Skeletal muscle cell (primary cell): ENCODE results near the gene UCHL1.
A peak's percentile ranks its signal among the peaks of the same experiment; 100 is the strongest.

Experiments used
- DNase-seq: peaks from one replicate; pipeline ENCODE4 v3.0.0-alpha.2; 2010; ENCODE audit warnings: low read depth
- H3K4me3 ChIP-seq: 2 replicates; pipeline ENCODE4 v1.5.1; 2011; ENCODE audit warnings: low read depth, mild to moderate bottlenecking, control low read depth, low read length, moderate library complexity

UCHL1 gene

GRCh38 chr4:41256740-41257256 lies at the start of gene UCHL1:
TSS of gene UCHL1 (plus strand) at chr4:41256928. CDS start at chr4:41256977, 49 bp downstream.
- DNase-seq, result peak; percentile 76

DNA sequence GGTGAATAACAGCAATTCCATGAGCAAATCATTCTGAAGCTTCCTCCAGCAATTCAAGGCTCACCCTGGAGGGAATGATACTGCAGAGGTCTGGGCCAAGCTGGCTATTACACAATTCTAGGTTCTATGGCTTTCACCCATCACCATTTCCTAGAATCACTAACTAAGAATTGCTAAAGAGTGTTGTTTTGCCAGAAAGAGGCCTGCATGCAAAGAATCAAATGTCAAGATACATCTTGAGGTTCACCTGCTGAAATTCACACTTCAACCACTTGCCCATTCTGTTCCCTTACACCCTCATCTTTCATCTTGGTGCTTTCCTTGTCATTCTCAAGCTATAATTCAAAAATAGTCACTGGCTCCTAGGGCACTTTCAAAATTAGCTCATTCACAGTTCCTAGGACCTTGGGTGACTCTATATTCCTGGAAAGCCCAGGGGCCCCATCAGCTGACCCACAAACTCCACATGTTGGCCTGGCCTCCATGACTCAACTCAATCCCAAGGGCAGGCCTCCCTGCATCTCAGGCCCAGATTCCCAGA lies 49.4 kb upstream of the UCHL1 start:
- no peak for DNase-seq

More at GRCh38 chr4:41256740-41257256, at the start of gene UCHL1:
- H3K4me3 ChIP-seq, result peak within 1 kb of the TSS; percentile 87

DNA sequence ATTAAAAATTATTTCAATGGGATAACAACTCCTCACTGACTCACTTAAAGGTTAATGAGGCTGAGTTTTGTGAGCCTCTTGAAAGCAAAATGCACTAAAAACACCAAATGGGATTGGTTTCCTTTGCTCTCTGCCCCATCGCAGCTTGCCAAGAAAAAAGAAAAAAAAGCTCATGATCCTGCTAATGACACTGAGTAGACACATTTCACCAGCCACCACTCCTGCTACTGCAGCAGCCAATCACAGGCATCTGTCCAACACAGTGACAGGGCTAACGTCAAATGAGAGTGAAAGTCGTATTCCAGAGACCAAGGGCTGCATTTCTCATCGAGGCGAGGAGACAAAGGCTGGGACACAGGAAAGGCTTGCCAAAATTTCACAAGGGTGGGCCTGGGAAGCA lies 47.5 kb upstream of the UCHL1 start:
- no peak for DNase-seq
- H3K4me3 ChIP-seq, result no peak overlapping the region

More for the DNA sequence above, 49.4 kb upstream of the UCHL1 start:
- H3K4me3 ChIP-seq, result no peak overlapping the region

DNA sequence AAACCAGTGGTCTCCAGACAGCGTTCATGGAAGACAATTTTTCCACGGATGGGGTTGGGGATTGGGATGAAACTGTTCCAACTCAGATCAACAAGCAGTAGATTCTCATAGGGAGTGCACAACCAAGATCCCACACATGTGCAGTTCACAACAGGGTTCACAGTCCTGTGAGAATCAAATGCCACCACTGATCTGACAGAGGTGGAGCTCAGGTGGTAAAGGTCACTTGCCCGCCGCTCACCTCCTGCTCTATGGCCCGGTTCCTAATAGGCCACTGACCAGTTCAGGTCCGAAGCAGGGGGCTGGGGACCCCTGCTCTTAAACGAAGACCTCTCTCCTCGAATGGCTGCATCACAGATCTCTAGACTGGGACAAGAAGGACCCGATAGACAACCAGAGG lies 46.8 kb upstream of the UCHL1 start:
- no peak overlapping the region for H3K4me3 ChIP-seq
- no peak for DNase-seq

GRCh38 chr4:41211951-41212615 lies 44.6 kb upstream of the UCHL1 start:
- peak overlapping the region; percentile 85 for H3K4me3 ChIP-seq
- no peak for DNase-seq

GRCh38 chr4:41212616-41213203 lies 44.0 kb upstream of the UCHL1 start:
- peak overlapping the region; percentile 85 for H3K4me3 ChIP-seq
- no peak for DNase-seq

- no peak for DNase-seq
- H3K4me3 ChIP-seq, result peak overlapping the region; percentile 85
Observed at GRCh38 chr4:41213625-41214135, 43.0 kb upstream of the UCHL1 start.

- H3K4me3 ChIP-seq, result peak within 1 kb of the TSS; percentile 85
- DNase-seq, result peak; percentile 91
Observed at GRCh38 chr4:41214136-41214824, 42.4 kb upstream of the UCHL1 start, which contains the start of gene APBB2. TSS of gene APBB2 (minus strand) at chr4:41214542. CDS start at chr4:41033254, 181,288 bp downstream.

- no peak for DNase-seq
- peak overlapping the region; percentile 19 for H3K4me3 ChIP-seq
Observed at GRCh38 chr4:41214825-41215146, 41.9 kb upstream of the UCHL1 start.

GRCh38 chr4:41215155-41215554 lies 41.6 kb upstream of the UCHL1 start:
- H3K4me3 ChIP-seq, result no peak overlapping the region
- no peak for DNase-seq

DNA sequence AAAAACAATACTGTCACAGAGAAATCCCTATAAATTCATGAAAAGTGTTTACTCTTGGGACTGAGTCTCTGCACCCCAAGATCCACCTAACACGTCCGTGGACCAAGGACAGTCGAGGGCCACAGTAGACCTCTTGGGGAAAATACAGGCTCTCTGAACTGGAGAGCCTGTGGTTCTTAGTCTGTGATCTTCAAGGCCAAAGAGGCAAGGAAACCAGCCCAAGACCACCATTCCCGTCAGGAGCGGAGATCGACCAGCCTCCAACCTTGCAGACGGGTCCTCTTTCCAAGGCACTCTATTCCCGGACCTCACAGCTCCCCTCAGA lies 40.8 kb upstream of the UCHL1 start:
- no peak for DNase-seq
- H3K4me3 ChIP-seq, result peak overlapping the region; percentile 62

GRCh38 chr4:41216294-41217019 lies 40.3 kb upstream of the UCHL1 start:
- no peak for DNase-seq
- peak overlapping the region; percentile 62 for H3K4me3 ChIP-seq

GRCh38 chr4:41217020-41217333 lies 39.8 kb upstream of the UCHL1 start:
- peak overlapping the region; percentile 62 for H3K4me3 ChIP-seq
- no peak for DNase-seq

GRCh38 chr4:41217374-41217773 lies 39.4 kb upstream of the UCHL1 start:
- DNase-seq, result no peak
- no peak overlapping the region for H3K4me3 ChIP-seq

GRCh38 chr4:41218703-41219102 lies 38.0 kb upstream of the UCHL1 start:
- H3K4me3 ChIP-seq, result no peak overlapping the region
- DNase-seq, result no peak

- no peak overlapping the region for H3K4me3 ChIP-seq
- no peak for DNase-seq
Observed at GRCh38 chr4:41219421-41219950, 37.2 kb upstream of the UCHL1 start.

DNA sequence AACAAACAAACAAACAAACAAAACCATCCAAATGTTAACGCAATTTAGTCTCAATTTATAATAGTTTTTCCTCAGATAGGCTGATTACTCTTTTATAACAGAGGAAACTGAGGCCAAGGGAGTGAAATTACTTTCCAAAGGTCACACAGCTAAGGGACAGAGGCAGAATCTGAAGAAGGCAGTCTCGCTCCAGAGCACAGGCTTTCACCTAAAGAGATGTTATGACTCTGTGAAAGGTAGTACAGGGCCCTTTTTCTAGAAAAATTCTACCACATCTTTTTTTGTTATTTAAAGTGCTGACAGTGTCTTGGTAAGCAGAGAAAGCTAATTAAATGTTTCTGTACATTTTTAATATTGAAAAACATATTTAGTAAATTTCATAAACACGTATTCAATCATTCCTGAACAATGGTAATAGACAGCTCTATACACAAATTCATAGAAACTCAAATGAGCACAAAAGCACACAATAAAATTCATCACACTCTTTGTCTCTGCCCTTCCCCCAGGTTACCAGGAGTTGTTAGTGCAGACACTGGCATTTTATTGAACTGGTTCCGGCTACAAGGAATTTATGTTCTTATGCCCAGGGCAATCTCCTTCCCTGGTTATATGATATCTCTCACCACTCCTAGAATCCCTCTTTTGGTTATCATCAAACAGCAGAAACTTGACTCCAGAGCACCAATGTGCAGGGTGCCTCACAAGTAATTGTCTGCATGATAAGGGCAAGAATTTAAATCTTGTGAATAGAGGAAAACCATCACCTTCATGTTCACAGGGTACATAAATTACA lies 34.7 kb upstream of the UCHL1 start:
- no peak overlapping the region for H3K4me3 ChIP-seq
- DNase-seq, result no peak

- no peak overlapping the region for H3K4me3 ChIP-seq
- DNase-seq, result no peak
Observed at GRCh38 chr4:41227902-41228301, 28.8 kb upstream of the UCHL1 start.

- DNase-seq, result no peak
- no peak overlapping the region for H3K4me3 ChIP-seq
Observed at GRCh38 chr4:41232406-41232805, 24.3 kb upstream of the UCHL1 start.
